ENCODE results near the gene CHMP4B. TPM values are rescaled to one million over a fixed set of nuclear protein-coding genes. Genes with fewer than 3 reads are reported as not detected.

Gene CHMP4B
- 27.7 TPM for total RNA-seq

DNA sequence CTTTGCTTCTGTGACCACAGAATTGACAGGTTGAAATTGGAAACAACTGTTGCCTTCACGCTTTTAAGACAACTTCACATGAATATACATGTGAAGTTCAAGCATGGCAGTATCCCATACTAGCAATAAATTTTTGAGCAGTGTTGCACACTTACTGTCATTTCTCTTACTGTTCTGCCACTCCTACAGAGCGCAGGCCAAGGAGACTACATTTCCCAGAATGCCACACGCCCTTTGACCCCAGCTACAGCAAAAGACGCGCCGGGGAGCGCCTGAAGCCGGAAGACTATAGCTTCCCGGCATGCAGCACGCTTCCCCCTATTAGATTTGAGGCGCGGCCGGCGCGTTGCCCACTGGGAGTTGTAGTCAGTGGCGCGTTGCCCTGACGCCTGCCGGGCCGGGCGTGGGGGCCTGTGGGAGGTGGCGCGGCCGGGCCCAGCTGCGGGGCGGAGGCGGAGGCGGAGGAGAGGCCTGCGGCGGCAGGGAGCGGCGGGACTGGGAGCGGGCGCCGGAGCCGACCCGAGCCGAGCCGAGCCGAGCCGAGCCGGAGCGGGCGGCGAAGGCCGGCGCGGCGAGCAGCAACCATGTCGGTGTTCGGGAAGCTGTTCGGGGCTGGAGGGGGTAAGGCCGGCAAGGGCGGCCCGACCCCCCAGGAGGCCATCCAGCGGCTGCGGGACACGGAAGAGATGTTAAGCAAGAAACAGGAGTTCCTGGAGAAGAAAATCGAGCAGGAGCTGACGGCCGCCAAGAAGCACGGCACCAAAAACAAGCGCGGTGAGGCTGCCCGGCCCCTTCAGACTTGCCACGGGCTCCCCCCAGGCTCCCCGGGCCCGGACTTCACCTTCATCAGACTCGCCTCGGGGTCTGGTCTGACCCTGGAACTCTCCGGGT, at the start of gene CHMP4B:
TSS of gene CHMP4B (plus strand) at position 464 of the 891 bp plus-strand sequence. CDS start at position 585, 121 bp downstream.
- FAIRE-seq (no peak), DNase-seq (ENCODE audit: low spot score in 2 of 2) (peak; percentile 96)

GRCh38 chr20:33761698-33762250, 49.4 kb upstream of the CHMP4B start:
- FAIRE-seq (no peak), DNase-seq (ENCODE audit: low spot score in 2 of 2) (no peak)

DNA sequence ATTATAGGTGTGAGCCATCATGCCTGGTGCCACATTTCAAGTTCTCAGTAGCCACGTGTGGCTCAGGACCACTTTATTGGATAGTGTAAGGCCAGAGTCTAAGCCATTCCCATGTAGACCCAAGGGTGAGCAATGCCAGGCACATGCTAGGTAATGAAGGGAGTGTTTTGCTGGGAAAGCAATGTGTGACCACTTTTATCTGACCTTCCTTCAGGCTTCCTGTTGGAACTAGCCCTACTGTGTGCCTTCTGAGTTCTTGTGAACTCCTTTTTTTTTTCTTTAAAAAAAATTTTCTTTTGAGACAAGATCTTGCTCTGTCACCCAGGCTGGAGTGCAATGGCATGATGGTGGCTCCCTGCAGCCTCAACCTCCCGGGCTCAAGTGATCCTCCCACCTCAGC, 46.0 kb upstream of the CHMP4B start:
- DNase-seq (ENCODE audit: low spot score in 2 of 2) (no peak), FAIRE-seq (no peak)

DNA sequence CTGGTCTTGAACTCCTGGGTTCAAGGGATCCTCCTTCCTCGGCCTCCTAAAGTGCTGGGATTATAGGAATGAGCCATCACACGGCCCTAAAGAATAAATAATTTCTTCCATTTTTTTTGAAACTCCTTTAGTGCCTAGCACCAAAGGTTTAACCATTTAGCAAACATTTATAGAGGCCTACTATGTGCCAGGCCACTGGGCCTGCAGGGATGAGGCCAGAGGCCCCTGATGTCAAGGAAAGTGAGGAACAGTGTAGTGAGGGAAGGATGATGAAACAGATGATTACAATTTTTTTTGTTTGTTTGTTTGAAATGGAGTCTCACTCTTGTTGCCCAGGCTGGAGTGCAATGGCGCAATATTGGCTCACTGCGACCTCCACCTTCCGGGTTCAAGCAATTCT, 45.6 kb upstream of the CHMP4B start:
- no peak for FAIRE-seq
- DNase-seq (ENCODE audit: low spot score in 2 of 2) = no peak

GRCh38 chr20:33766686-33767085, 44.5 kb upstream of the CHMP4B start:
- DNase-seq (ENCODE audit: low spot score in 2 of 2) (no peak), FAIRE-seq (no peak)

DNA sequence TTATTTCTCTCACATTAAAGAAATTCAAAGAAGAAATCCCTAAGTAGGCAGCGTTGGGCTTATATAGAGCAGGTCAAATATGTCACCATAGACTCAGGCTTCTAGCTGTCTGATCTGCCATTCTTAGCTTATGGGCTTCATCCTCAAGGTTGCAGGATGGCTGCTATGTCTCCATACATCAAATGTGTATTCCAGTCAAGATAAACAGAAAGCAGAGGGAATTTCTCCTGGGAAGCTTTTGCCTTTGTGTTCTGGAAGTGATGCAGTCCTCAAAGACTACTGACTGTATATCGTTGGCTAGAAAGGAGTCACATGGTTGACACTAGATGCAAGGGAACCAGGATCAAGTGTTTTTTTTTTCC, 43.4 kb upstream of the CHMP4B start:
- DNase-seq (ENCODE audit: low spot score in 2 of 2) (no peak), FAIRE-seq (no peak)

- DNase-seq (ENCODE audit: low spot score in 2 of 2) = no peak
- no peak for FAIRE-seq
These were observed 42.1 kb upstream of the CHMP4B start for GRCh38 chr20:33769043-33769442.

- FAIRE-seq = no peak
- DNase-seq (ENCODE audit: low spot score in 2 of 2) = no peak
These were observed 41.1 kb upstream of the CHMP4B start for GRCh38 chr20:33770005-33770404.

DNA sequence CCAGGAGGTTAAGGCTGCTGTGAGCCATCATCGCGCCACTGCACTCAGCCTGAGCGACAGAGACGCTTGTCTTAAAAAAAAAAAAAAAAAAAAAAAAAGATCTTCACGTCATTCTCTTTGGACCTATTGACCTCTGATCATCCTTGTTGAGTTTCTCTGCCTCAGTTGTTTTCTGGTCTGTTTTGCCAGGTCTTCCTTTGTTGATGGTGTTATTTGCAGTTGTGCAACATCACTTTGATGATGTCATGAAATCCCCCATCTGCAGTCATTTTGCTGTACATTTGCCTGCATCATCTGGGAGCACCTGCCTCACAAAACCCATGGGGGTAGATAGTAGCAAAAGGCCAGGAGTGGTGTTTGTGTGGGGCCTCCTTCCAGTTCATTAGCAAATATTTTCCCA, 39.2 kb upstream of the CHMP4B start:
- FAIRE-seq = no peak

DNA sequence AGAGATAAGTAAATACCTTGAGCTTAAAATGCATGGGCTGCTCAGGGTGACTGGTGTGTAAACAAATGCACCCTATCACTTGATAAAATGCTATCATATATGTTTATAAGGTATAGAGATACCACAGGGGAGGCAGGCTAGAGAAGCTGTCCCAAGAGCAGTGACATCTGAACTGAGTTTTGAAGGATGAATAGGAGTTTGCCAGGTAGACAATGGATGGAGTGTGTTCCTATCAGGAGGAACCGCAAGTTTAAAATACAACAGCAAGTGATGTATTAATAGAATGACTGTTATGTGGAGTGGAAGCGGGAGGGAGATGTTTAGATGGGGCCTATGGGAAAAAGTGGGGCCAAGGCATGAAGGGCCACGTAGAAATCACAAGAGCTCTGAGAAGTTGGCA, 38.7 kb upstream of the CHMP4B start:
- FAIRE-seq (no peak), DNase-seq (ENCODE audit: low spot score in 2 of 2) (no peak)

More for the DNA sequence above, 39.2 kb upstream of the CHMP4B start:
- DNase-seq (ENCODE audit: low spot score in 2 of 2) = no peak

GRCh38 chr20:33773412-33774089, 37.6 kb upstream of the CHMP4B start:
- no peak for FAIRE-seq
- no peak for DNase-seq (ENCODE audit: low spot score in 2 of 2)

DNA sequence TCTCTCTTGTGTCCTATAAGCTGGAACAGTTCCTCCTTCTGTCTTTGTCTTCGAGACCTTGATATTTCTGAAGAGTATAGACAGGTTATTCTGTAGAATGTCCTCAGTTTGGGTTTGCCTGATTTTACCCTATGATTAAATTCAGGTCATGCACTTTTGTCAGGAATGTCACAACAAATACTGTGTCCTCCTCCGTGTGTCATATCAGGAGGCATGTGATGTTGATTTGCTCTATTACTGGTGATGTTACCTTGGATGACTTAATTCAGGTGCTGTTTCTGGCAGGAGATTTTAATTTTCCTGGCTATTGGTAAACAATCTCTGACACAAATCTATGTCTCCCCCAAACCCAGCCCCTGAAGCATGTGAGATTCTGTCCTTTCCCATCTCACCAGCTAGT, 33.3 kb upstream of the CHMP4B start:
- no peak for DNase-seq (ENCODE audit: low spot score in 2 of 2)
- FAIRE-seq = no peak

- DNase-seq (ENCODE audit: low spot score in 2 of 2) (no peak), FAIRE-seq (no peak)
These were observed 30.0 kb upstream of the CHMP4B start for GRCh38 chr20:33781133-33781532.

- FAIRE-seq = no peak
These were observed 29.2 kb upstream of the CHMP4B start for GRCh38 chr20:33781945-33782344.

DNA sequence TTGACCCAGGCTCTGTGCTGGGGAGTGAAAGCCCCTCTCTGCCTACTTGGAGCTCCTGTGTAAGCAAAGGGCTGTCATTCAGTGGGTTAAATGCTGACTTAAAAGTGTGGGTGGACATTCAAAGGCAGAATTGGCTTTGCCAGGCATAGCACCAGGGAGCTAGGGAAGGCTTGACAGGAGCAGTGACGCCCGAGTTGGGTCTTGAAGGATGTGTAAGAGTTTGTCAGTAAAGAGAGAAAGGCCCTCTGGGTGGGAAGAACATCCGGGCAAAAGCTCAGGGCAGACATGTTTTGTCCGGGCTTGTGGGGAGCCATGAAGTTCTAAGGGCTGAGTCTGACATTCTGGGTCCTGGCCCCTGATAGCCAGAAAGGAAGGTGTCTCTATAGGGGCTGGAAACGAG, 27.9 kb upstream of the CHMP4B start:
- DNase-seq (ENCODE audit: low spot score in 2 of 2) = no peak
- FAIRE-seq = no peak

More at GRCh38 chr20:33781945-33782344, 29.2 kb upstream of the CHMP4B start:
- DNase-seq (ENCODE audit: low spot score in 2 of 2) = no peak

DNA sequence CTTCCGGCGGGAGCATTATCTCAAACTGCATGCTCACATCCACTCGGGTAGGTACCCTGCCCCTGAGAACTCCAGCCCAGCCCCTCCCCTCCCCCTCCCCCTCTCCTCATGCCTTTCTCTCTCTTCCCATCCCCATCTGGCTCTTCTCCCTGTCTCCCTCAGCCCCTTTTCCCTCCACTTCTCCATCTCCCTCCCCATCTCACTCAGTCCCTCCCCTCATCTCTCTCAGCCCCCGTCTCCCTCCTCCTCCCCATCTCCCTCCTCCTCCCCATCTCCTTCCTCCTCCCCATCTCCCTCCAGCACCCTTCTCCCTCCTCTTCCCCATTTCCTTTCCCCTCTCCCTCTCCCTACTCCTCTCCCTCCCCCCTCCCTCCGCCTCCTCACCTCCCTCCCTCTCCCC, 27.3 kb upstream of the CHMP4B start:
- FAIRE-seq = no peak
- DNase-seq (ENCODE audit: low spot score in 2 of 2) = no peak

DNA sequence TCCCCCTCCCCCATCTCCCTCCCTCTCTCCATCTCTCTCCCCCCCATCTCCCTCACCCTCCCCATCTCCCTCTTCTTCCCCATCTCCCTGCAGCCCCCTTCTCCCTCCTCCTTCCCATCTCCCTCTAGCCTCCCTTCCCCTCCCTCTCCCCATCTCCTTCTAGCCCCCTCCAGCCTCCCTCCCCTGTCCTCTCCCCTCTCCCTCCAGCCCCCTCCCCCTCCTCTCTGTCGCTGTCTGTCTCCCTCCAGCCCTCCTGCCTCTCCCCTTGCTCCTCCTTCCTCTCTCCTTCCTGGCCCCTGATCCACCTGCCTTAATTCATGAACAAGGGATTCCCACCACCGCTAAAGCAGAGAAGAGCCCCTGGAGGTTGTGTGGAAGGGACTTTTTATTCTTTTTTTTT, 26.9 kb upstream of the CHMP4B start:
- FAIRE-seq (no peak), DNase-seq (ENCODE audit: low spot score in 2 of 2) (no peak)

DNA sequence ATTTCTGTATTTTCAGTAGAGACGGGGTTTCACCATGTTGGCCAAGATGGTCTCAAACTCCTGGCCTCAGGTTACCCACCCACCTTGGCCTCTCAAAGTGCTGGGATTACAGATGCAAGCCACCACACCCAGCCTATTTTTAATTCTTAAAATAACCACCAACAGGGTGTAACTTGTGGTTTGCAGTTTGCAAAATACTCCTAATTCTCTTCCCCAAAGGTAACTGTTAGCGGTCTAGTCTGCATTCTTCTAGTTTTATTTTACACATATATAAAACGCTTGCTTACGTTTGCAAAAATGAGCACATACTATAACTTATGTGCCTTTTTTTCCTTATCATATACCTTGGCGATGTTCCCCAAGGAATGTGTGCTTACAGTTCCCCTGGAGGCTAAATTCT, 25.6 kb upstream of the CHMP4B start:
- DNase-seq (ENCODE audit: low spot score in 2 of 2) (no peak), FAIRE-seq (no peak)

- no peak for DNase-seq (ENCODE audit: low spot score in 2 of 2)
These were observed 23.8 kb upstream of the CHMP4B start for GRCh38 chr20:33787253-33787891.

DNA sequence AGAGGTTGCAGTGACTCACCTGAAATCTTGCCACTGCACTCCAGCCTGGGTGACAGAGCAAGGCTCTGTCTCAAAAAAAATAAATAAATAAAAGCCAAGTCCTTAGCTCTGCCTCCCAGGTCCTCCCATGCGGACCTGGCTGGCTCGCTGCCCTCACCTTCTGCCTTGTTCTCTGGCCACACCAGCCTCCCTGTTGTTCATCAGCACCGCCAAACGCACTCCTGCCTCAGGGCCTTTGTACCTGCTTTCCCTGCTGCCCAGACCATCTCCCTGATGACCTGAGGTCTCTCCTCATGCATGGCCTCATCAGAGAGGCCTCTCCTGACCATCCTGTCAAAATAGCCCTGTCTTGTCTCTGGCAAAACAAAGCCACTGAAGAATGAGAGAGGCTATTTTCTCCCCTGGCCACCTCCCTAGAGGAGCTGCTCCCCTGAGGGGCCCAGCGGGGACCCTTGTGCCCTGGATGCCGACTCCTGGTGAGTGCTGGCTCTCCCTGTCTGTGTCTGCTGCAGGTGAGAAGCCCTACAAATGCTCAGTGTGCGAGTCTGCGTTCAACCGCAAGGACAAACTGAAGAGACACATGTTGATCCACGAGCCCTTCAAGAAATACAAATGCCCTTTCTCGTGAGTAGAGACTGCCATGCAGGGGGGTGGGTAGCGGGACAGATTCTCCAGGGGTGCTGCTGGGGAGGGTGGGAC, 22.6 kb upstream of the CHMP4B start:
- no peak for FAIRE-seq

More at GRCh38 chr20:33787253-33787891, 23.8 kb upstream of the CHMP4B start:
- FAIRE-seq = no peak

More for the DNA sequence above, 22.6 kb upstream of the CHMP4B start:
- DNase-seq (ENCODE audit: low spot score in 2 of 2) = no peak

Measured in frontal cortex (tissue), 4 donors.